ENCODE data around the gene SLC40A1. TPM values are rescaled to one million over a fixed set of nuclear protein-coding genes. Genes with fewer than 3 reads are reported as not detected.
A peak's percentile ranks its signal among the peaks of the same experiment; 100 is the strongest.

Gene SLC40A1
- total RNA-seq, 2 donors from 2014 or later = 43.6 to 183 TPM

DNA sequence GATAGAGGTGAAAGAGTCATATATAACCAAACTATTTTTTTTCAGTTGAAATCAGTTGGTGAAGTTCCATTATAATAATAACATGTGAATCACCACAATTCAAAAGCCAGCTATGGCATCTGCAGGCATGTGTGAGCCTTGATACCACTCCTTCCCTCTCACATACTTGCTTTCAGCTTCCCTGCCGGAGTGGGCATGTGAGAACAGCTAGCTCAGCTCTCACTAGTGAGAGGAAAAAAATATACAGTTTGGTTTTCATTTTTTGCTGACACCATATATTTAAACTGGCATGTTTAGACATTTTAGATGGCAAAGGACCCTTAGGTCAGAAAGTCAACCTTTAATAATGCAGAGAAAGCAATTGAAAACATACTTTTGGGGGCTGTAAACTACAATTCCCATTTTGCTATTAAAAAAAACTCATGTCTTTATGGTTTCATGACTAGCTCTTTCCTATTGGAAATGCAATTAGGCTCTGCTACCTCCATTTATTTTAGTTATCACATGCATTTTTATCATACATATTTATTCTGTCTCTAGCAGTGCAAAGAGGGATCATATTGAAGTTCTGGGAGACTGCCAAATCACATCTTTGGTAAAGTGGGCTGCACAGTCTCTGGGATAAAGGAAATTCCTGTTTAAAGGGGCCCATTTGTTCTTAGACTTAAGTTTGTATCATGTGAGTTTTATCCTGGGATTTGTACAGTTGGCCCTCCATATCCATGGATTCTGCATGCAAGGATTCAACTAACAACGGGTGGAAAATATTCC is 33.2 kb upstream of the SLC40A1 start:
- H3K27ac ChIP-seq = no peak overlapping the region
- no peak overlapping the region for H3K9ac ChIP-seq (ENCODE audit: low read depth in 2 of 2, low read length in 2 of 2)
- TF ChIP-seq, protein P1, sequence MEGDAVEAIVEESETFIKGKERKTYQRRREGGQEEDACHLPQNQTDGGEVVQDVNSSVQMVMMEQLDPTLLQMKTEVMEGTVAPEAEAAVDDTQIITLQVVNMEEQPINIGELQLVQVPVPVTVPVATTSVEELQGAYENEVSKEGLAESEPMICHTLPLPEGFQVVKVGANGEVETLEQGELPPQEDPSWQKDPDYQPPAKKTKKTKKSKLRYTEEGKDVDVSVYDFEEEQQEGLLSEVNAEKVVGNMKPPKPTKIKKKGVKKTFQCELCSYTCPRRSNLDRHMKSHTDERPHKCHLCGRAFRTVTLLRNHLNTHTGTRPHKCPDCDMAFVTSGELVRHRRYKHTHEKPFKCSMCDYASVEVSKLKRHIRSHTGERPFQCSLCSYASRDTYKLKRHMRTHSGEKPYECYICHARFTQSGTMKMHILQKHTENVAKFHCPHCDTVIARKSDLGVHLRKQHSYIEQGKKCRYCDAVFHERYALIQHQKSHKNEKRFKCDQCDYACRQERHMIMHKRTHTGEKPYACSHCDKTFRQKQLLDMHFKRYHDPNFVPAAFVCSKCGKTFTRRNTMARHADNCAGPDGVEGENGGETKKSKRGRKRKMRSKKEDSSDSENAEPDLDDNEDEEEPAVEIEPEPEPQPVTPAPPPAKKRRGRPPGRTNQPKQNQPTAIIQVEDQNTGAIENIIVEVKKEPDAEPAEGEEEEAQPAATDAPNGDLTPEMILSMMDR (IDR thresholded peaks at IDR 0.05) = no peak
- no peaks in the 10 kb centered on the region for H3K36me3 ChIP-seq
- no peak for DNase-seq
- H3K27me3 ChIP-seq = no peaks in the 10 kb centered on the region
- no peaks in the 10 kb centered on the region for H3K4me1 ChIP-seq
- no peak overlapping the region for H3K4me3 ChIP-seq
- no peaks in the 10 kb centered on the region for H3K9me3 ChIP-seq
- intact Hi-C loops (cut with DNase I) = no loop called here

DNA sequence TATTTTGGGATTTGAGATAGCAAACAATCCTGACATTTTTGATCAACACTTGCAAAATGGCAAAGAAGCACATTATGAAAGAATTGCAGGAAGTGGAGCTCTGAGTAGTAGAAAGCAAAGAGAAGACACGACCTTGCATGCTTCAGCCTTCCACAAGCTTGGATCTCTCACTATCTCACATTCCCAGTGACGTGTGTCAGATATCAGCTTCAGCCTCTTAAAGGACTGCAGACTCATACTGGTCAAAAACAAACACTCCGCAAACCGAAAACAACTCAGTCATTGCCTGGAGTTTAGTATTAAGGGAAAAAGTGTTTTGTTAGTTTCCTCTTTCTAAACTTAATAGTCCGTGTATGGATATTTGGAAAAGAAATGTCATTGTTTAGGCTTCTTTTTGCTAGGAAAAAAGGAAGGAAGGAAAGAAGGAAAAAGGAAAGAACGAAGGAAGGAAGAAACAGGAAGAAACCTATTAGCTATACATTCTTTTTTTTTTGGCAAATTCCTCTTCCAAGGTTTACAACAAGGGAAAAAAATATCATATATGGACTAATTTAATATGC is 32.6 kb upstream of the SLC40A1 start:
- DNase-seq = no peak
- TF ChIP-seq, protein P1 (IDR thresholded peaks at IDR 0.05) = no peak
- Histone ChIP-seq H3K27me3 (no peaks in the 10 kb centered on the region), H3K4me3 (peak overlapping the region; percentile 1), H3K27ac (no peak overlapping the region), H3K9ac (ENCODE audit: low read depth in 2 of 2, low read length in 2 of 2) (no peak overlapping the region), H3K4me1 (no peaks in the 10 kb centered on the region), H3K36me3 (no peaks in the 10 kb centered on the region), H3K9me3 (no peaks in the 10 kb centered on the region)
- intact Hi-C loops (cut with DNase I) = no loop called here

DNA sequence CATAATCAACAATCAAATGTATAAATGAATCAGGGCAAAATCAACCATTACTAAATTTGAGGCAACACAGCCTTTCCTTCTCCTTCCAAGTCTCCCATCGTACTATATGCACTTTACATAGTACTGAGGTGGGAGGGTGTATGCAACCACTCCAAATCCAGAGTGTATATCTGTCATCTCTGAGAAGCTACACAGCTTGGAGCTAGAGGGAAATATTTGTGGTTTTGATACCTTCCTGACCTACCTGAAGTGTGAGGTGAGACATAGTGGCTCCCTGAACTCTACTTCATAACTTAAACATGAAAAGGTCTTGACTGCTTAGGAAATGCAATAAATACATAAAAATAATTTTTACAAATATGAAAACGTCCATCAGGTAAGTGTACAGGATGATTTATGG is 30.1 kb upstream of the SLC40A1 start:
- TF ChIP-seq, protein P1 (IDR thresholded peaks at IDR 0.05) = no peak
- H3K4me1 ChIP-seq = no peaks in the 10 kb centered on the region
- no peaks in the 10 kb centered on the region for H3K9me3 ChIP-seq
- no peak overlapping the region for H3K4me3 ChIP-seq
- no peaks in the 10 kb centered on the region for H3K36me3 ChIP-seq
- H3K9ac ChIP-seq (ENCODE audit: low read depth in 2 of 2, low read length in 2 of 2) = no peak overlapping the region
- no peak overlapping the region for H3K27ac ChIP-seq
- no peak for DNase-seq
- no peaks in the 10 kb centered on the region for H3K27me3 ChIP-seq
- intact Hi-C loops (cut with DNase I) = no loop called here

DNA sequence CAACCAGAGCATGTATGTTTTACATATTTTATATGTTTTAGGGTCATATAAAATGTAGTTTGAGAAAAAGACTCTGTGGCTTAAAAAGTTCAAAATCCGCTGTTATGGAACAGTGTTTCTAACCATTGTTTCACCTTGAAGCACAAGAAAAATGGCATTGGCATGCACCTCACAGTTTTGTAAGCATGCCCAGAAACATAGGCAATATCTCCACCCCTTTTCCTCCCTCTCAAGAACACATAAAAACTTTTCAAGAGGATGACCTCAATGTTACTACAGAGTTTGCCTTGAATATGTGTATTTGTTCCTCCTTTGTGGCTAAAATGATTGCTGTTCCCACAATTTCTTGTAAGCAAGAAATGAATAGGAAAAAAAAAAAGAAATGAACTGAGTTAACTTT is 29.3 kb upstream of the SLC40A1 start:
- TF ChIP-seq, protein P1 (IDR thresholded peaks at IDR 0.05) = no peak
- DNase-seq = no peak
- Histone ChIP-seq H3K4me1 (no peaks in the 10 kb centered on the region), H3K9ac (ENCODE audit: low read depth in 2 of 2, low read length in 2 of 2) (no peak overlapping the region), H3K27me3 (no peaks in the 10 kb centered on the region), H3K4me3 (no peak overlapping the region), H3K27ac (no peak overlapping the region), H3K9me3 (no peaks in the 10 kb centered on the region), H3K36me3 (no peaks in the 10 kb centered on the region)
- intact Hi-C loops (cut with DNase I) = no loop called here

DNA sequence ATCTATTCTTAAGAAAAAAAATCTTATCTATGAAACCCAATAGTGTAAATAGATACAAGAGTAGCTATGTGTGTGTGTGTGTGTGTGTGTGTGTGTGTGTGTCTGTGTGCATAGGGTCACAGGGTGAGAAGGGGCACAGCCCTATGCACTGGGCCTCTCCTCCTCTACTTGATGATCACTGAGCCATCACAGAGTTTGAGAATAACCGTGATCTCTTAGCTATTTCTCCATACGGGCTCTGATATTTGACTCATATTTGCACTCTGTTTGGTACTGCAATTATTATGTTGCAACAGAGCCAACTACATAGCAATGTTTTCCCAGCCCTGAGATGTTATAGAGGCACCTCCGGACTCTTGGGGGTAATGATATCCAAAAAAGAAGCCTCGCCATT is 28.8 kb upstream of the SLC40A1 start:
- no peak overlapping the region for H3K9ac ChIP-seq (ENCODE audit: low read depth in 2 of 2, low read length in 2 of 2)
- TF ChIP-seq, protein P1 (IDR thresholded peaks at IDR 0.05) = no peak
- DNase-seq = no peak
- no peaks in the 10 kb centered on the region for H3K4me1 ChIP-seq
- no peaks in the 10 kb centered on the region for H3K9me3 ChIP-seq
- H3K36me3 ChIP-seq = no peaks in the 10 kb centered on the region
- no peak overlapping the region for H3K27ac ChIP-seq
- H3K27me3 ChIP-seq = no peaks in the 10 kb centered on the region
- intact Hi-C loops (cut with DNase I) = no loop called here
- H3K4me3 ChIP-seq = no peak overlapping the region
